Caco-2 (cell line): ENCODE results near the gene DHRS13. TPM values are rescaled to one million over a fixed set of nuclear protein-coding genes. Genes with fewer than 3 reads are reported as not detected.
"Not testable (repeated sequence)": the region's sequence is repeated elsewhere in the genome, so short reads cannot be mapped to it uniquely, and the experiment has no call there.

Experiments
- BruUV-seq: library from RNA; stranded (reverse); fragments of 400-500 nt; replicated peaks from 2 replicates; lab custom pipeline; 2021; lab: Mats Ljungman, UMichigan
- CTCF ChIA-PET: fragments of 300-600 bp; sonication (Branson Sonifier 250); formaldehyde crosslinking; loops from one replicate; lab custom pipeline; 2022; ENCODE audit warnings: antibody characterized with exemption; lab: Charles Lee
- POLR2A ChIA-PET: fragments of 300-600 bp; sonication (Branson Sonifier 250); formaldehyde crosslinking; loops from one replicate; lab custom pipeline; 2022; ENCODE audit warnings: antibody characterized with exemption; lab: Charles Lee
- DNase-seq, 2 experiments: peaks; one replicate each; pipeline versions ENCODE4 v3.0.0 to v3.0.0-alpha.2; 2020 to 2022
- H3K27me3 ChIP-seq: replicated peaks from 2 replicates; pipeline ENCODE4 v1.6.0; 2011; ENCODE audit warnings: low read length; ENCODE audit not compliant: control insufficient read depth, insufficient read depth
- H3K36me3 ChIP-seq: 2 replicates; pipeline ENCODE4 v1.5.1; 2011; ENCODE audit warnings: low read length; ENCODE audit not compliant: control insufficient read depth, insufficient read depth
- H3K4me1 ChIP-seq: fragments of 250-450 bp; sonication (Bioruptor Pico); 2 replicates; pipeline ENCODE4 v1.5.1; 2020; ENCODE audit warnings: mild to moderate bottlenecking
- H3K4me3 ChIP-seq: 2 replicates; pipeline ENCODE4 v1.5.1; 2011; ENCODE audit warnings: low read depth, mild to moderate bottlenecking, control low read depth, low read length
- H3K9me3 ChIP-seq: fragments of 250-450 bp; sonication (Bioruptor Pico); 2 replicates; pipeline ENCODE4 v1.5.1; 2020; ENCODE audit warnings: mild to moderate bottlenecking, moderate library complexity
- H3K27ac Mint-ChIP-seq: one replicate; pipeline ENCODE4 v1.8.0; 2022; ENCODE audit warnings: mixed read lengths; ENCODE audit not compliant: unreplicated experiment
- H3K27me3 Mint-ChIP-seq: one replicate; pipeline ENCODE4 v1.8.0; 2022; ENCODE audit warnings: mixed read lengths; ENCODE audit not compliant: insufficient read depth, unreplicated experiment
- H3K36me3 Mint-ChIP-seq: one replicate; pipeline ENCODE4 v1.8.0; 2022; ENCODE audit warnings: mild to moderate bottlenecking, mixed read lengths; ENCODE audit not compliant: insufficient read depth, unreplicated experiment
- H3K4me1 Mint-ChIP-seq: one replicate; pipeline ENCODE4 v1.8.0; 2022; ENCODE audit warnings: low read depth, mixed read lengths; ENCODE audit not compliant: unreplicated experiment
- H3K4me3 Mint-ChIP-seq: one replicate; pipeline ENCODE4 v1.8.0; 2022; ENCODE audit warnings: mild to moderate bottlenecking, moderate library complexity, mixed read lengths; ENCODE audit not compliant: unreplicated experiment
- H3K9me3 Mint-ChIP-seq: one replicate; pipeline ENCODE4 v1.8.0; 2022; ENCODE audit warnings: mixed read lengths; ENCODE audit not compliant: unreplicated experiment
- CTCF ChIP-seq, 2 experiments: fragments of 200-600 bp in 1 of 2; IDR thresholded peaks; 1 replicate in 1 of 2; 2 replicates in 1 of 2; pipeline versions ENCODE4 v1.5.1 to v1.8.0; 2011 to 2022; ENCODE audit warnings: antibody characterized with exemption in 1 of 2, control low read depth in 1 of 2, inconsistent platforms in 1 of 2, low read depth in 1 of 2, low read length in 1 of 2, mild to moderate bottlenecking in 1 of 2, moderate library complexity in 1 of 2; ENCODE audit not compliant: insufficient read depth in 1 of 2, severe bottlenecking in 1 of 2, unreplicated experiment in 1 of 2
- intact Hi-C: fragments of 100-400 bp; cut with micrococcal nuclease; formaldehyde crosslinking; loops from one replicate; pipeline ENCODE4 v1.10.0; 2022; ENCODE audit not compliant: unreplicated experiment
- microRNA-seq: library from miRNA; unstranded; fragments of <30 nt; microRNA quantifications from one replicate; pipeline ENCODE4 v1.2.0, GENCODE V29; 2022
- total RNA-seq: library from RNA; stranded (reverse); gene quantifications from 2 replicates; pipeline ENCODE4 v1.2.3, GENCODE V29; 2022

The DHRS13 gene
- total RNA-seq, 1 experiment from 2014 or later, result 38.0 TPM

DNA sequence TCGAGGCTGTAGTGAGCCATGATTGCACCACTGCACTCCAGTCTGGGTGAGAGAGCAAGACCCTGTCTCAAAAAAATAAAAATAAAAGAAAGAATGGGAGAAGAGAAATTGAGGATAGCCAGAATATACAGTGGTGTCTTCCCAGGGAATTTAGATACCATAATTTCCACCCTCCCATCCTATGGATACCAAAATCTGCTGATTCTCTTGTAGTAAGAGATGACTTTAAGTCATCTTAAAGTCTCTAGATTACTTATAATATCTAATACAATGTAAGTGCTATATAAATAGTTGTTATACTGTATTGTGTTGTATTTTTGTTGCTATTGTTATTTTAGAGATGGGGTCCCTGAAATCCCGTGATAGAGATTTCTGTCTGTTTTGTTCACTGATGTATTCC is 49.6 kb downstream of the DHRS13 start:
- no peaks in the 10 kb centered on the region for H3K27me3 Mint-ChIP-seq
- intact Hi-C loops, result no loop called here
- no peaks in the 10 kb centered on the region for H3K9me3 Mint-ChIP-seq
- ChIA-PET CTCF (no interaction called here), POLR2A (no interaction called here)
- no peak for TF ChIP-seq CTCF (IDR thresholded peaks at IDR 0.05; ENCODE audit: insufficient read depth in 1 of 2, low read depth in 1 of 2, low read length in 1 of 2, severe bottlenecking in 1 of 2, unreplicated experiment in 1 of 2)
- no peak for DNase-seq
- no peak overlapping the region for H3K4me3 Mint-ChIP-seq
- H3K4me1 Mint-ChIP-seq, result no peaks in the 10 kb centered on the region
- BruUV-seq, result no TSS peak
- no peak overlapping the region for H3K4me3 ChIP-seq
- H3K27ac Mint-ChIP-seq, result no peak overlapping the region
- no peaks in the 10 kb centered on the region for H3K9me3 ChIP-seq
- H3K36me3 ChIP-seq, result peaks cover 2% of the 10 kb centered on the region; the same call in 1 of the 2 replicates
- H3K4me1 ChIP-seq, result no peaks in the 10 kb centered on the region
- no peaks in the 10 kb centered on the region for H3K27me3 ChIP-seq
- peaks cover 20% of the 10 kb centered on the region for H3K36me3 Mint-ChIP-seq

GRCh38 chr17:28849281-28849680 is 53.6 kb downstream of the DHRS13 start:
- POLR2A ChIA-PET, result no interaction called here
- no peaks in the 10 kb centered on the region for H3K9me3 Mint-ChIP-seq
- H3K27me3 Mint-ChIP-seq, result no peaks in the 10 kb centered on the region
- no peaks in the 10 kb centered on the region for H3K27me3 ChIP-seq
- H3K4me3 Mint-ChIP-seq, result no peak overlapping the region
- no peaks in the 10 kb centered on the region for H3K36me3 Mint-ChIP-seq
- CTCF ChIA-PET, result interaction anchor here (0.9 to 1.4 kb wide), 3 partner anchors 14 to 86 kb away, joined by 3 to 8 read pairs (median 4); no protein-coding TSS in a partner anchor
- intact Hi-C loops, result no loop called here
- no peak overlapping the region for H3K4me3 ChIP-seq
- no TSS peak for BruUV-seq
- no peaks in the 10 kb centered on the region for H3K4me1 Mint-ChIP-seq
- no peaks in the 10 kb centered on the region for H3K9me3 ChIP-seq
- no peak for DNase-seq
- H3K4me1 ChIP-seq, result no peaks in the 10 kb centered on the region
- no peak overlapping the region for H3K27ac Mint-ChIP-seq
- H3K36me3 ChIP-seq, result no peaks in the 10 kb centered on the region
- TF ChIP-seq CTCF (IDR thresholded peaks at IDR 0.05; ENCODE audit: insufficient read depth in 1 of 2, low read depth in 1 of 2, low read length in 1 of 2, severe bottlenecking in 1 of 2, unreplicated experiment in 1 of 2), result peak in 1 of 2 experiments; percentile 15

GRCh38 chr17:28848667-28849066 is 54.2 kb downstream of the DHRS13 start:
- CTCF ChIA-PET, result interaction anchor here (1.2 to 1.4 kb wide), 2 partner anchors 23 to 85 kb away, joined by 4 to 8 read pairs; no protein-coding TSS in a partner anchor
- H3K4me3 ChIP-seq, H3K36me3 Mint-ChIP-seq, H3K4me1 ChIP-seq, BruUV-seq, H3K4me1 Mint-ChIP-seq, POLR2A ChIA-PET, H3K27me3 Mint-ChIP-seq, H3K9me3 ChIP-seq, DNase-seq, H3K27ac Mint-ChIP-seq, H3K36me3 ChIP-seq, H3K4me3 Mint-ChIP-seq, H3K9me3 Mint-ChIP-seq, H3K27me3 ChIP-seq: not testable (repeated sequence)
- TF ChIP-seq CTCF (IDR thresholded peaks at IDR 0.05; ENCODE audit: insufficient read depth in 1 of 2, low read depth in 1 of 2, low read length in 1 of 2, severe bottlenecking in 1 of 2, unreplicated experiment in 1 of 2), result peak; percentile 20 to 83
- intact Hi-C loops, result loop anchor here (1.0 kb wide), 1 partner anchor 31 kb away; no protein-coding TSS in a partner anchor

Small RNA genes within 50 kb of the gene (microRNA-seq; reads per million reads assigned to microRNA genes)
- gene MIR451B, result not detected

Other genes with a start within 250 kb of the DHRS13 start
- gene SDF2, start 241.2 kb downstream of the DHRS13 start, total RNA-seq, result 63.5 and 64.9 TPM in 2 replicates
- 127 and 129 TPM in 2 replicates for gene SUPT6H, start 240.9 kb downstream of the DHRS13 start, total RNA-seq
- gene PROCA1, start 191.2 kb downstream of the DHRS13 start, total RNA-seq, result 4.1 and 4.4 TPM in 2 replicates
- 1.2 and 1.8 TPM in 2 replicates for gene RAB34, start 185.2 kb downstream of the DHRS13 start, total RNA-seq
- 1,980 and 2,181 TPM in 2 replicates for gene RPL23A, start 183.1 kb downstream of the DHRS13 start, total RNA-seq
- gene TLCD1, start 176.8 kb downstream of the DHRS13 start, total RNA-seq, result 31.7 and 37.9 TPM in 2 replicates
- gene NEK8, start 174.3 kb downstream of the DHRS13 start, total RNA-seq, result 11.0 and 13.4 TPM in 2 replicates
- gene TRAF4, start 159.1 kb downstream of the DHRS13 start, total RNA-seq, result 140 and 154 TPM in 2 replicates
- gene FAM222B, start 60.3 kb downstream of the DHRS13 start, total RNA-seq, result 37.6 and 39.5 TPM in 2 replicates
- 77.4 and 85.1 TPM in 2 replicates for gene ERAL1, start 48.1 kb downstream of the DHRS13 start, total RNA-seq
- gene FLOT2, start 5.3 kb downstream of the DHRS13 start, total RNA-seq, result 182 and 189 TPM in 2 replicates
- gene PHF12, start 48.4 kb upstream of the DHRS13 start, total RNA-seq, result 49.9 and 56.5 TPM in 2 replicates
- not detected in 2 replicates for gene SEZ6, start 103.0 kb upstream of the DHRS13 start, total RNA-seq
- 2.1 and 2.2 TPM in 2 replicates for gene PIPOX, start 140.1 kb upstream of the DHRS13 start, total RNA-seq